Measurements from ENCODE around the gene BTBD3. TPM values are rescaled to one million over a fixed set of nuclear protein-coding genes. Genes with fewer than 3 reads are reported as not detected.
A peak's percentile ranks its signal among the peaks of the same experiment; 100 is the strongest.

BTBD3 gene
- total RNA-seq, 1 donor from 2014 or later = 35.1 TPM

GRCh38 chr20:11901127-11901526 lies 16.6 kb upstream of the BTBD3 start:
- no peak overlapping the region for H3K4me3 ChIP-seq (ENCODE audit: low read depth, low read length)
- no peak for TF ChIP-seq CTCF (conservative IDR thresholded peaks at IDR 0.05; ENCODE audit: low read depth, low read length)
- no peak for DNase-seq (ENCODE audit: low read depth)

GRCh38 chr20:11902285-11902697 lies 15.4 kb upstream of the BTBD3 start:
- no peak for DNase-seq (ENCODE audit: low read depth)
- TF ChIP-seq CTCF (conservative IDR thresholded peaks at IDR 0.05; ENCODE audit: low read depth, low read length) = no peak
- H3K4me3 ChIP-seq (ENCODE audit: low read depth, low read length) = no peak overlapping the region

- DNase-seq (ENCODE audit: low read depth) = no peak
- no peak overlapping the region for H3K4me3 ChIP-seq (ENCODE audit: low read depth, low read length)
- no peak for TF ChIP-seq CTCF (conservative IDR thresholded peaks at IDR 0.05; ENCODE audit: low read depth, low read length)
These were observed 12.1 kb upstream of the BTBD3 start for GRCh38 chr20:11905460-11906179.

- no peak for DNase-seq (ENCODE audit: low read depth)
- TF ChIP-seq CTCF (conservative IDR thresholded peaks at IDR 0.05; ENCODE audit: low read depth, low read length) = no peak
- H3K4me3 ChIP-seq (ENCODE audit: low read depth, low read length) = no peak overlapping the region
These were observed 10.8 kb upstream of the BTBD3 start for GRCh38 chr20:11906626-11907480.

- DNase-seq (ENCODE audit: low read depth) = no peak
- no peak overlapping the region for H3K4me3 ChIP-seq (ENCODE audit: low read depth, low read length)
- no peak for TF ChIP-seq CTCF (conservative IDR thresholded peaks at IDR 0.05; ENCODE audit: low read depth, low read length)
These were observed 10.1 kb upstream of the BTBD3 start for GRCh38 chr20:11907621-11908020.

- peak; percentile 68 for TF ChIP-seq CTCF (conservative IDR thresholded peaks at IDR 0.05; ENCODE audit: low read depth, low read length)
- H3K4me3 ChIP-seq (ENCODE audit: low read depth, low read length) = no peak overlapping the region
- DNase-seq (ENCODE audit: low read depth) = no peak
These were observed 5.6 kb upstream of the BTBD3 start for GRCh38 chr20:11912013-11912658.
